Smooth muscle cell (in vitro differentiated cells): ENCODE data around the gene KBTBD2. TPM values are rescaled to one million over a fixed set of nuclear protein-coding genes. Genes with fewer than 3 reads are reported as not detected.

Experiments
- DNase-seq: peaks from one replicate; lab custom pipeline; 2025; ENCODE audit not compliant: unreplicated experiment; lab: John Stamatoyannopoulos, UW
- H2AFZ ChIP-seq: fragments of 200-600 bp; sonication (generic); 2 replicates; pipeline ENCODE4 v1.6.0; 2016; ENCODE audit warnings: antibody characterized with exemption, low read depth, mild to moderate bottlenecking
- H3F3A ChIP-seq: fragments of 200-600 bp; sonication (generic); 2 replicates; pipeline ENCODE4 v1.6.0; 2017; ENCODE audit warnings: antibody characterized with exemption, low read depth
- H3K27ac ChIP-seq: fragments of 200-600 bp; sonication (generic); 2 replicates; pipeline ENCODE4 v1.5.1; 2016; ENCODE audit warnings: low read depth, mild to moderate bottlenecking
- H3K27me3 ChIP-seq: fragments of 200-600 bp; sonication (generic); 2 replicates; pipeline ENCODE4 v1.6.1; 2016; ENCODE audit warnings: low read depth, mild to moderate bottlenecking
- H3K36me3 ChIP-seq: fragments of 200-600 bp; sonication (generic); 2 replicates; pipeline ENCODE4 v1.5.1; 2016; ENCODE audit warnings: low read depth
- H3K4me1 ChIP-seq: fragments of 200-600 bp; sonication (generic); 2 replicates; pipeline ENCODE4 v1.5.1; 2016; ENCODE audit warnings: low read depth
- H3K4me2 ChIP-seq: fragments of 200-600 bp; sonication (generic); 2 replicates; pipeline ENCODE4 v1.6.0; 2016; ENCODE audit warnings: mild to moderate bottlenecking
- H3K4me3 ChIP-seq: fragments of 200-600 bp; sonication (generic); 2 replicates; pipeline ENCODE4 v1.5.1; 2016; ENCODE audit warnings: mild to moderate bottlenecking
- H3K79me2 ChIP-seq: fragments of 200-600 bp; sonication (generic); 2 replicates; pipeline ENCODE4 v1.6.0; 2016; ENCODE audit warnings: low read depth, mild to moderate bottlenecking
- H3K9ac ChIP-seq: fragments of 200-600 bp; sonication (generic); 2 replicates; pipeline ENCODE4 v1.6.0; 2016; ENCODE audit warnings: low read depth
- H3K9me3 ChIP-seq: fragments of 200-600 bp; sonication (generic); replicated peaks from 2 replicates; pipeline ENCODE4 v1.5.1; 2016; ENCODE audit warnings: low read depth
- H4K20me1 ChIP-seq: fragments of 200-600 bp; sonication (generic); 2 replicates; pipeline ENCODE4 v1.6.0; 2016; ENCODE audit warnings: low read depth
- CTCF ChIP-seq: fragments of 200-600 bp; sonication (generic); IDR thresholded peaks from 2 replicates; pipeline ENCODE4 v1.5.1; 2017; ENCODE audit warnings: borderline replicate concordance, mild to moderate bottlenecking, antibody characterized with exemption; ENCODE audit not compliant: insufficient read depth, poor library complexity, severe bottlenecking
- WGBS: methylation state at CpG from one replicate; pipeline ENCODE4 v1.1.7; 2016; ENCODE audit warnings: low lambda C conversion rate; 5-methylcytosine and 5-hydroxymethylcytosine counted together
- polyA plus RNA-seq: library from polyadenylated mRNA; unstranded; fragments of >200 nt; fragmentation: Nextera tagmentation; extraction: Ambion mirVana; gene quantifications from 2 replicates; pipeline ENCODE4 v1.2.1, GENCODE V29; 2016
- total RNA-seq: library from RNA; depleted of rRNA; stranded (reverse); fragments of >200 nt; gene quantifications from 2 replicates; pipeline ENCODE4 v1.2.3, GENCODE V29; 2014

The KBTBD2 gene
- total and polyA plus RNA-seq, 2 experiments from 2014 or later, result 25.6 to 32.7 TPM

DNA sequence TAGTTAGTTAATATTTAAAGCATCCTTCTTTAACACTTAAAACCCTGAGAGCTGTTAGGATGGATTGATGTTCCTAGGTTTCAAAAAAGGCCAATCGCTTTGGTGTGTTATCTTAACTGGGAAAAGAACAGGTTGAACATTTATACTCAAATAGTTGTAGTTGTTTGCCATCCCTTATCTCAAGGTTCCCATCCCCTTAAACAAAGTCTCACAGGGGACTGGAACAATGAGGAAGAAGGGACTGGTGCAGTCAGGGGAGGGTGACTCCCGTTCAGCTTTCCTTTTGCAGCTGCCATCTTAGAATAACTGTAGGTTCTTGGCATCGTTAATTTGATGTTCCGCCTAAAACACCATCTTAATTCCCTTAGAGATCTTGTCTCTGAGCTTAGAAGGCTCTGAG, 2.6 kb upstream of the KBTBD2 start:
- no peaks in the 10 kb centered on the region for H3K27me3 ChIP-seq
- no peak overlapping the region for H2AFZ ChIP-seq
- peaks cover 10% of the 10 kb centered on the region for H3F3A ChIP-seq
- H3K36me3 ChIP-seq, result no peaks in the 10 kb centered on the region
- no peak overlapping the region for H3K4me2 ChIP-seq
- whole genome bisulfite sequencing, result 98% methylated on average over 4 of the region's 4 CpGs
- H3K4me1 ChIP-seq, result peaks cover 15% of the 10 kb centered on the region
- no peak overlapping the region for H3K4me3 ChIP-seq
- H4K20me1 ChIP-seq, result peaks cover 12% of the 10 kb centered on the region
- H3K9me3 ChIP-seq, result no peaks in the 10 kb centered on the region
- peaks cover 15% of the 10 kb centered on the region for H3K79me2 ChIP-seq
- no peak for DNase-seq
- H3K9ac ChIP-seq, result no peak overlapping the region
- H3K27ac ChIP-seq, result no peak overlapping the region
- no peak for TF ChIP-seq CTCF

DNA sequence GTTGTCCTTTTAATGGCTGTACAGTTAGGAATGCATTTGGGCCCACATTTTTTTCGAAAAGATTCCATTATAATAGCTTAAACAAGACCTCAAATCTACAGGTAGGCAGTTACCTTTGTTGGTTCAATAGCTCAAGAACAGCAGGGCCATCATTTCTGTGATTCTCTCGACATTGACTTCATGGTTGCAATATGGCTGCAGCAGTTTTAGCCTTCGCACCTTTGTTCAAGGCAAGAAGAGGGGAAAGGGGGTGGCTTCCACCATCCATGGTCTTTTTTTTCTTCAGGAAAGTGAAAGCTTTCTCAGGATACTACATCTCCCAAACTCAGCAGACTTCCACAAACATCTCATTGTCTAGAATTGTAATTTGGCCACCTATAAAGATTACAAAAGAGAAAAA, 2.2 kb upstream of the KBTBD2 start:
- Histone ChIP-seq H3K4me1 (peaks cover 15% of the 10 kb centered on the region), H4K20me1 (peaks cover 16% of the 10 kb centered on the region), H3K36me3 (no peaks in the 10 kb centered on the region), H2AFZ (peak overlapping the region; percentile 93), H3K79me2 (peaks cover 19% of the 10 kb centered on the region), H3K27me3 (no peaks in the 10 kb centered on the region), H3K27ac (peak overlapping the region; percentile 97), H3K4me3 (no peak overlapping the region), H3K9ac (no peak overlapping the region), H3K4me2 (peak overlapping the region; percentile 91), H3F3A (peaks cover 10% of the 10 kb centered on the region), H3K9me3 (no peaks in the 10 kb centered on the region)
- 100% methylated on average over 3 of the region's 3 CpGs for WGBS
- no peak for DNase-seq
- TF ChIP-seq CTCF, result no peak

- H4K20me1 ChIP-seq, result peaks cover 22% of the 10 kb centered on the region
- peak overlapping the region; percentile 93 for H2AFZ ChIP-seq
- TF ChIP-seq CTCF, result no peak
- peaks cover 10% of the 10 kb centered on the region for H3F3A ChIP-seq
- H3K4me3 ChIP-seq, result peak overlapping the region; percentile 63
- peak overlapping the region; percentile 87 for H3K9ac ChIP-seq
- no peak for DNase-seq
- 42% methylated on average over 4 of the region's 4 CpGs for WGBS
- no peaks in the 10 kb centered on the region for H3K27me3 ChIP-seq
- H3K9me3 ChIP-seq, result no peaks in the 10 kb centered on the region
- no peaks in the 10 kb centered on the region for H3K36me3 ChIP-seq
- H3K4me1 ChIP-seq, result peaks cover 15% of the 10 kb centered on the region
- H3K27ac ChIP-seq, result peak overlapping the region; percentile 97
- H3K79me2 ChIP-seq, result peaks cover 25% of the 10 kb centered on the region
- H3K4me2 ChIP-seq, result peak overlapping the region; percentile 91
These were observed 1.6 kb upstream of the KBTBD2 start for GRCh38 chr7:32893207-32893524.

GRCh38 chr7:32892521-32893206, 1.1 kb upstream of the KBTBD2 start:
- no peaks in the 10 kb centered on the region for H3K36me3 ChIP-seq
- DNase-seq, result peak; percentile 62
- H2AFZ ChIP-seq, result peak overlapping the region; percentile 93
- no peak for TF ChIP-seq CTCF
- no peaks in the 10 kb centered on the region for H3K9me3 ChIP-seq
- peak overlapping the region; percentile 63 for H3K4me3 ChIP-seq
- peaks cover 15% of the 10 kb centered on the region for H3K4me1 ChIP-seq
- no peaks in the 10 kb centered on the region for H3K27me3 ChIP-seq
- 2% methylated on average over 22 of the region's 22 CpGs for WGBS
- H3K9ac ChIP-seq, result peak overlapping the region; percentile 87
- H4K20me1 ChIP-seq, result peaks cover 27% of the 10 kb centered on the region
- H3K27ac ChIP-seq, result peak overlapping the region; percentile 97
- peaks cover 10% of the 10 kb centered on the region for H3F3A ChIP-seq
- H3K4me2 ChIP-seq, result peak overlapping the region; percentile 91
- H3K79me2 ChIP-seq, result peaks cover 30% of the 10 kb centered on the region
